ENCODE measurements around the gene TFF3.

DNA sequence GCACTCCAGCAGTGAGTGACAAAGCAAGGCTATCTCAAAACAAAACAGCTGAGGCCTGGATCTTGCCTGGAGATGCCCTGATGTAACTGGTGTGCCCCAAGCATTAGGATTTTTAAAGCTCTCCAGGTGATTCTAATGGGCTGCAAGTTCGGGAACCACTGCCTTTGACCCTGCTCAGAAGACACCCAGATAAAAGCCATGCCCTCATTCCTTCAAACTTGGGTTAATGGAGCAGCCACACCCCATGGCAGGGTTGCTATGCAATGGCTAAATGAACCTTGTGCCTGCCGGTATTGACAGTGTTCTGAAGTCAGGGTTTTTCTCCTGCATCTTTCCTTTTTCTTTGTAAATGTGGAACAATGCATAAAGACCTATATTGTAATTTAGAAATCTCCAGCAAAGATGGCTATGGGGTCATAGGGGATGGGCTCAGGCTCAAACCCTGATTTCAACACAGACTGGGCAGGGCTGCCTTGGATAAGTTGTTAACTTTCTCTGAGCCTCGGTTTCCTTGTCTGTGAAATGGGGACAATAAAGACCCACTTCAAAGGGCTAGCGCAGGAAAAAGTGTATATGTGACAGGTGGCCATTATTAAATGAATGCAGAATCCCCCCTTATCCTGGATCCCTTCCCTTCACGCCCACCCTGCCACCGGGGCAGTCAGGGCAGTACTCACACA lies 453 bp downstream of the TFF3 start:
- TF ChIP-seq, protein P1, sequence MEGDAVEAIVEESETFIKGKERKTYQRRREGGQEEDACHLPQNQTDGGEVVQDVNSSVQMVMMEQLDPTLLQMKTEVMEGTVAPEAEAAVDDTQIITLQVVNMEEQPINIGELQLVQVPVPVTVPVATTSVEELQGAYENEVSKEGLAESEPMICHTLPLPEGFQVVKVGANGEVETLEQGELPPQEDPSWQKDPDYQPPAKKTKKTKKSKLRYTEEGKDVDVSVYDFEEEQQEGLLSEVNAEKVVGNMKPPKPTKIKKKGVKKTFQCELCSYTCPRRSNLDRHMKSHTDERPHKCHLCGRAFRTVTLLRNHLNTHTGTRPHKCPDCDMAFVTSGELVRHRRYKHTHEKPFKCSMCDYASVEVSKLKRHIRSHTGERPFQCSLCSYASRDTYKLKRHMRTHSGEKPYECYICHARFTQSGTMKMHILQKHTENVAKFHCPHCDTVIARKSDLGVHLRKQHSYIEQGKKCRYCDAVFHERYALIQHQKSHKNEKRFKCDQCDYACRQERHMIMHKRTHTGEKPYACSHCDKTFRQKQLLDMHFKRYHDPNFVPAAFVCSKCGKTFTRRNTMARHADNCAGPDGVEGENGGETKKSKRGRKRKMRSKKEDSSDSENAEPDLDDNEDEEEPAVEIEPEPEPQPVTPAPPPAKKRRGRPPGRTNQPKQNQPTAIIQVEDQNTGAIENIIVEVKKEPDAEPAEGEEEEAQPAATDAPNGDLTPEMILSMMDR (IDR thresholded peaks at IDR 0.05), result no peak
- TF ChIP-seq POLR2A (IDR thresholded peaks at IDR 0.05), result no peak

Data from lower leg skin (tissue), 3 donors.